GM21717 (cell line): Measurements from ENCODE around the gene C16orf96.

ENCODE experiments used
- ATAC-seq: cut with Tn5 transposase; IDR thresholded peaks from one replicate; pipeline ENCODE4 v1.9.1; 2021; ENCODE audit warnings: mild to moderate bottlenecking, moderate library complexity; ENCODE audit not compliant: unreplicated experiment

Gene C16orf96

DNA sequence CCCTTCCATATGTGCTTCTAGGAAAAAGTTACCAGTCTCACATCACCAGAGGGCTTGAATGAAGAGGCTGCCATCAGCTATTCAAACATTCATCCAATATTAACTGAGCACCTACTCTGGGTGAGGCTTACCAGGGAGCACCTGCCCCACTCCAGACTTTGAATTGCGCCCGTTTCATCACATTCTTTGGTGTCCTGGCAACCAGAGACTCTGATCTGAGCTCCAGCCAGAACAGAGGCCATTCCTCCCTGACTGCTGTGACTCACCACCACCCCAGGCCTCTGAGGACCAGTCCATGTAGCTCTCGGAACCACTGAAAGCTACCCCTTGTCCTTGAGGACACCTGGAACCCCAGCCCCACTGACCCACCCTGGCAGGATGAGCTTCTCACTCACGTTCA lies at the start of gene C16orf96:
Gene C16orf96, plus strand, starts transcription at position 229 of the 400 bp plus-strand sequence. Its CDS starts 150 bp downstream, at position 379.
- no peak for ATAC-seq

DNA sequence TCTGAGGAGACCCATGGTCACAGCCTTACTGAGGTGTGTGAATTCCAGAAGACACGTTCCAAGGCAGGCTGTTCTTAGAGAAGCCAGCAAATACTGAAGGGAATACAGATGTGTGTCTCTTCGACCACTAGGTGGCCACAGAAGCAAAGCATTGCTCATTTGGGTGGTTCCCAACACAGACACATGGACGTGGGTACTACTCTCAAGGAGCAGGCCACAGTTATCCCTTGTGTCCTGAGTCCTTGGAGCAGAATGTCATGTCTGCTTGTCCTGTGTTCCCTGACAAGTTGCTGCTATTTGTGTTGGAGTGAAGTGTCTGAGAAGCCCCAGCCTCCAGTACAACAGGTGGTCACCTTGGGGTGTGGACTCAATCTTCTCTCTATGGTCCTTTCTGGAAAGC lies 49.7 kb upstream of the C16orf96 start:
- ATAC-seq: no peak

DNA sequence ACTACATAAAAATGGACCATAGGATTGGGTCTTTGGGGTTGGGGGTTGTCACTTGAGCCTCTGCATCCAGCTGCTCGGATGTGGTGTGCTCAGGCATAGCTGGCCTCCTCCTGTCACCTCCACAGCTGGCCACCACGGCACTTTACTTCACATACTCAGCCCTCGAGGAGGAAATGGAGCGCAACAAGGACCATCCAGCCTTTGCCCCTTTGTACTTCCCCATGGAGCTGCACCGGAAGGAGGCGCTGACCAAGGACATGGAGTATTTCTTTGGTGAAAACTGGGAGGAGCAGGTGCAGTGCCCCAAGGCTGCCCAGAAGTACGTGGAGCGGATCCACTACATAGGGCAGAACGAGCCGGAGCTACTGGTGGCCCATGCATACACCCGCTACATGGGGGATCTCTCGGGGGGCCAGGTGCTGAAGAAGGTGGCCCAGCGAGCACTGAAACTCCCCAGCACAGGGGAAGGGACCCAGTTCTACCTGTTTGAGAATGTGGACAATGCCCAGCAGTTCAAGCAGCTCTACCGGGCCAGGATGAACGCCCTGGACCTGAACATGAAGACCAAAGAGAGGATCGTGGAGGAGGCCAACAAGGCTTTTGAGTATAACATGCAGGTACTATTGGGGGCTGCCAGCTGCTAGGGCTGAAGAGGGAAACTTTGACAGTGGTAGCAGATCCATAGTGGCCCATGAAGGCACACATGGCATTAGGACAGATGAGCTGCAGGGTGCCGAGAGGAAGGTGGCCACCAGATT lies 48.4 kb upstream of the C16orf96 start:
- ATAC-seq: no peak

DNA sequence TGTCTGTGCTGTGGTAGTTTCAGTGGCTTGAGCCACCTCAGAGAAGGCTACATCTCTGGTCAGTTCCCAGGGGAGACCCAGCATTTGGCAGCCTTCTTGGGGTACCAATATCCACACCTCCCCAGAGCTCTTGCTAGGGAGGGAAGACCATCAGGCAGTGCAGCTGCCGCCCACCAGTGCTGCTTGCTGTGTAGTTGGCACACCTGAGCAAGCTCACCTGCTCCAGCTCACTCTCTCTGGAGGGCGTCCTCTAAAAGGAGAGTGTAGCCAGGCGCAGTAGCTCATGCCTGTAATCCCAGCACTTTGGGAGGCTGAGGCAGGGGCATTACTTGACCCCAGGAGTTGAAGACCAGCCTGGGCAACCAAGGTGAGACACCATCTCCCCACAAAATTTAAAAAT lies 47.3 kb upstream of the C16orf96 start:
- ATAC-seq: no peak

DNA sequence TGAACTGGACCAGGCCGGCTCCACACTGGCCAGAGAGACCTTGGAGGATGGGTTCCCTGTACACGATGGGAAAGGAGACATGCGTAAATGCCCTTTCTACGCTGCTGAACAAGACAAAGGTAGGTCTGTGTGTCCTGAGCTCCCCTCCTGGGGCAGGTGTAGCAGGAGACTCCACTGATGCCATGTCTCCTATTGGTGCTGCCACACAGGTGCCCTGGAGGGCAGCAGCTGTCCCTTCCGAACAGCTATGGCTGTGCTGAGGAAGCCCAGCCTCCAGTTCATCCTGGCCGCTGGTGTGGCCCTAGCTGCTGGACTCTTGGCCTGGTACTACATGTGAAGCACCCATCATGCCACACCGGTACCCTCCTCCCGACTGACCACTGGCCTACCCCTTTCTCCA lies 46.7 kb upstream of the C16orf96 start:
- no peak for ATAC-seq

DNA sequence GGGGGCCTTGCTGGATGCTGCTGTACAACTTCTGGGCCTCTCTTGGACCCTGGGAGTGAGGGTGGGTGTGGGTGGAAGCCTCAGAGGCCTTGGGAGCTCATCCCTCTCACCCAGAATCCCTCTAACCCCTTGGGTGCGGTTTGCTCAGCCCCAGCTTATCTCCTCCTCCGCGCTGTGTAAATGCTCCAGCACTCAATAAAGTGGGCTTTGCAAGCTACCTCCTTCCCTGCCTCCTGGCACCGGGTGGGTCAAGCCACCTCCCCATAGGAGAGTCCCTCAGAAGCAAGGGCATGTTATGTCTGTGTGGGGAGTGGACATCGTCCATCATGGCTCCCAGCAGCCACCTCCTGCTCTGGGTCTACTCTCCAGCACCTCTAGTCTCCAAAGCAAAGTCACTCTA lies 46.0 kb upstream of the C16orf96 start:
- ATAC-seq: no peak

DNA sequence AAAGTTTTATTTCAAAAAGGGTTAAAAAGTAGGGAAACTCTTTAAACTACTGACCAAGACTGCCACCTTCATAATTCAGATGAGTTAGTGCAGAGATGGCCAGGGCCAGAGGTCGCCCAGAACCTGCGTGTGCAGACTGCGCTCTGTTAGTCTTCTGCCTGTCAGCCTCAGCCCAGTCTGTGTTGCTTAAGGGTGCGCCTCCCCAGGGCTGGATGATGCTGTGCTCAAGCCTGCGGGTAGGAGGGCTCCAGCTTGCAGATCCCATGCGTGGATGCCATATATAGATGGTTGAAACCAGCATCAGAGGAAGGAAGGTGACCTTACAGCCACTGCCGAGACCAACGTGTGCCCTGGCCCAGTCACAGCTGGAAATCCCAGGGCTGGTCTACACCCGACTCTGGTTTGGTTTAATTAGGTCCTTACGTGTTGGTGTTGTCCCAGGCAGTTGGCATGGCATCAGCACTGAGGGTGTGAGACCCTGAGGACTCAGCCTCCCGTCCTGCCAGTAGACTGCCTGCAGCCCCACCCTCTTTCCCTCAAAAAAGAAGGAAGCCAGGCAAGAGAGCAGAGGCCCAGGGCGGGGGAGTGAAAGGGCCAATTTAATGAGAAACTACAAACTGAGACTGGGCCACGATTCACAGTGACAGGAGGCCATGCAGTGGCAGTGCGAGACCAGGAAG lies 45.3 kb upstream of the C16orf96 start:
- ATAC-seq: no peak

DNA sequence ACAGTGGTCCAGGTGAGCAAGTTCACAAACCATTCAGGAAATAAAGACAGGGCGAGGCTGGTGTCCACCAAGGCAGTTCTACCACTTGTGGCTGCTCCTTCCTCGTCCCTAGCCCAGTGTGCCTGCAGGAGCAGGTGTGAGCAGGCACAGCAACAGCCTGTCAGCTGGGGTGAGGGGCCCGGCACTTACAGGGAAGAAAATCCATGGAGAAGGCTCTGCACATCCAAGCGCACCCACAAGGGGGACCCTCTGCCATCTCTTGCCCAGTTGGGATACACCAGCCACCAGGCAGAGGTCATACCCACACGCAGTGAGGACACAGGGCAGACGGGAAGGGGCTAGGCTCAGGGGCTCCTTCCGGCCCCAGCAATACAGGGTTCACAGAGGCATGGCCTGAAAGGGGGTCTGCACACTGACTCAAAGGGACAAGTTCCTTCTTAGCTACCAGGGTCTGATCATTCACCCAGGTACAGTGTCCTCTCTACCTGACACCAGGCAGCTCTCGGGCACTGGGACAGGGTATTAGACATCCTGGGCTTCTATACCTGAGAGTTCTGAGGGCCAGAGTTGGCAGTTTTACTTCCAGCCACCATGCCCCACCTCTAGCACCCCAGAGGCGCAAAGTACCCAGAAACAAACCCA lies 44.6 kb upstream of the C16orf96 start:
- no peak for ATAC-seq

DNA sequence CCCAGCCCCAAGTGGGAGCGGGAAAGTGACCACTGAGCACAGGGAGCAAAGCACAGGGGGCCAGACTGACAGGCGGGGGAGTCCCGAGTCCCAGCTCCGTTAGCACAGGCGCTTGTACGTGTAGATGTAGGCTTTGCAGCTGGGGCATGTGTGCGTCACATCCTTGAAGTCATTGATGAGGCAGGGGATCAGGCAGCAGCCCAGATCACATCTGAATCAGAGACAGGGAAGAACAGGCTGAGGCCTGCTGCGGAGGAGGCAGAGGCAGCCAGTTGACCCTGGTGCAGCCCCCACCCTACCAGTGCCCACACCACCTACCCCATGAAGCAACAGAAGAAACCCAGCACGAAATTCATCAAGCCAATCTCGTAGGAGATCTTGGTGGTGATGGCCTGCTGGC lies 43.7 kb upstream of the C16orf96 start:
- ATAC-seq: no peak

DNA sequence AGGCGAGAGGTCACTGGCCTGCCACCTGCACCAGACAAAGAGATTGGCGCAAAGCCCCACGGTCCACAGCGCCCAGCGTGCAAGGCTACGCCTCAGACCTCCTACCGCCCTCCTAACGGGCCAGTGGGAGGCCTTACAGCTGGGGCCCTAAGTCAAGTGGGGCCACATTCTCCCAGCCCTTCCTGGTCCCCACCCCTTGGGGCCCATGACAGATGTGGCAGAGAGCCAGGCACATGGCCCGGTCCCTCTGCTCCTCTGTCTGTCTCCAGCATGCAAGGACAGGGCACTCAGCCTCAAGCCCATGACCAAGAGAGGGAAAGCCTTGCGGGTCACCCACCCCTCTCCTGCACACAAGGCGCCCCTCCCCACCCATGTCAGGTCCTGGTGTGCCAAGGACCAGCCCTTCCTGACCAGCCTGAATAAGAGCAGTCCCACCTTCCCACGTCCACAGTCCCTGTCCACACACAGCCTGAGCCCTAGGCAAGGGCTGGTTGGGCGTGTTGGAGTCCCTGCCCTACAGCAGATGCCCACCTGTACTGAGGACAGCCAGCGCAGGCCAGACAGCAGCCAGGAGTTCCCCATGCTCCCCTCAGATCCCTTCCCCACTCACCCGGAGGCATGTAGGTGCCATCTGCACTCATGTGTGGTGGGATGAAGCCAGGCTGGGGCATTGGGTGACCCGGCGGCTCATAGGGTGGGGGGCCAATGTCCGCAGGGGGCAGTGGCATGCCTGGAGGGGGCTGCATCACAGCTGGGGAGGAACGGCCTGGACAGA lies 42.9 kb upstream of the C16orf96 start:
- ATAC-seq: no peak

DNA sequence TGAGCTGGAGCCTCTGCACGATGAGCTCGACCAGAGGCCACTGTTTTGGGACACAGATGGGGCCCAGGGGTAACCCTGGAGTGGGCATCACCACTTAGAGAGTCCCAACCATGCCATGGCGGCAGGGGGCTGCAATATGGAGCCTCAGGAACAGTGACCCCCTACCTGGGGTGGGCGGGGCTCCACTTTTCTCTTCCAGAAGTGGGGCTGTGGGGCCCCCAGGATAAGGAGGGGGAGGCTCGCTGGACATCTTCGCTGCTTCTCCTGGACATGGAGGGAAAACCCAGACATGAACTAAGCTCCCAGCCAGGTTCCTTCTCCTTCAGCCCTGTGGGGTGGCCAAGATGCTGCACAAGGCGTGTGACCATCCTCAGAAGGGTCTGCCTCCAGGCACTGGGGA lies 42.3 kb upstream of the C16orf96 start:
- ATAC-seq: no peak

DNA sequence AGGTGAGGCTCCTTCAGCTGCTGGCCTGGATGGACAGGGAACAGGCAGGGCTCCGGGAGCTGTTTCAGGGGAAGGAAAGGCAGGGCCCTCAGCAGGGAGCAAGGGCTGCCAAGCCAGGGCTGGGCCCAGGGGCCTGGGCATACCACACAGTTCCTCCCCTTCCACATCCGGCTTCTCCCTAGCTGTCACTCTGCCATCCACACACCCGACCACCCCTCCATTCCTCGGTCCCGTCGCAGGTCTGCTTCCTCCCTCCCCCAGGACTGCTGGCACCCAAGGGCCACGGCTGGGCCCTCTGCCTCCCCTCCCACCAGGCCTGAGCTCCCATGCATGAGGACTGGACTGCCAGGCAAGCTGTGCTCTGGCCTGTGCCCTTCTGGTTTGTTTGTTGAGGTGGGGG lies 41.5 kb upstream of the C16orf96 start:
- ATAC-seq: no peak

DNA sequence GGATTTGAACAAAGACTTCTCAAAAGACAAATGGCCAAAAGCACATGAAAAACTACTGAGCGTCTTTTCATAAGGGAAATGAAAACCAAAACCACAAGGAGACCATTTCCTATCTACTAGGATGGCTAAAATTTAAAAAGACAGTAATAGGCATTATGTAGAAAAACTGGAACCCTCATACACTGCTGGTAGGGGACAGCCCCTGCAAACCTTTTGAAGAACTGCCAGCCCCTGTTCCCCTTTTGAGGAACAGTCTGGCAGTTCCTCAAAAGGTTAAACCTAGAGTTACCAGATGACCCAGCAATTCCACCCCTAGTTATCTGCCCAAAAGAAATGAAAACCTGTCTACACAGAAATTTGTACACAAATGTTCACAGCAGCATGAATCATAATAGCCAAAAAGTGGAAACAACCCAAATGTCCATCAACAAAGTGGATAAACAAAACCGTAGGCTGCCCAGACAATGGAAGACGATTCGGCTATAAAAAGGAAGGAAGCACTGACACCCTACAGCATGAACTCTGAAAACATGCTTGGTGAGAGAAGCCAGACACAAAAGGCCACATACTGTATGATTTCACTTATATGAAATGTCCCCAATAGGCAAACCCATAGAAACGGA lies 40.4 kb upstream of the C16orf96 start:
- no peak for ATAC-seq

DNA sequence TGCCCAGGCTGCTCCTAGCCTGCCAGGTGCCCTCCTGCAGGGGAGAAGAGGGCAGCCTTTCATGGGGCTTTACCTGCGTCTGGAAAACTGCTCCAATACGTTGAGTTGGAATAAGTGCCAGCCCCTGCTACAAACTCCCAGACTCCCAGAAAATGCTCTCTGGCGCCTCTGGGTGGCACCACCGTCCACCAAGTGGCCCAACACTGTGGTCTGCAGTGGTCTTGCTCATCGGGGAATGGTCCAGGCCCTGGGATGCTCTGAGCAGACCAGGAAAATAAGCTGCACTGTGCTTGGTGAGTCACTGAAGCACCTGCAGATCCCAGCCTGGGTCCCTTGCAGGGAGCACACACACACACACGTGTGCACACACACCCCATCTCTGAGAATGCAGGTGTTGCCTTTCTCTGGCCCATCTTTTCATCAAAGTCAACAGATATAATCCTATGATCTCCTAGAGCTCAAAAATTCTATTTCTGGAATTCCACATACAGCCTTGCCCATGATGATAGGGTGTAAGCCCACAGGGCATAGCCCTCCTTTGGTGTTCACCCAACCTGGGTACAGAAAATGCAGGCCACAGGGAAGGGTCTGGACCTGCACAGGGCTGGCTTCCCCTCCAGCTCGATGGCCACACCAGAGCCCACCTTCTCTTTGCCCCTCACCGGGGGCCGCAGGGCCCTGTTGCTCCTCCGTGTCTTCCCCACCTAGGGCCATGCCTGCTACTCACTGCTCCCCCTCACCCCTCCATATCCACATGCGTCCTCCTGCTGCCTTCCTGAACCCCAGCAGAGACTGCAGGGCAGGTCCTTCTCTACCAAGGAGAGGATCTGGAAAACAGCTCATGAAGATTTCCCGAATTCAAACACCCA lies 38.1 kb upstream of the C16orf96 start:
- no peak for ATAC-seq

DNA sequence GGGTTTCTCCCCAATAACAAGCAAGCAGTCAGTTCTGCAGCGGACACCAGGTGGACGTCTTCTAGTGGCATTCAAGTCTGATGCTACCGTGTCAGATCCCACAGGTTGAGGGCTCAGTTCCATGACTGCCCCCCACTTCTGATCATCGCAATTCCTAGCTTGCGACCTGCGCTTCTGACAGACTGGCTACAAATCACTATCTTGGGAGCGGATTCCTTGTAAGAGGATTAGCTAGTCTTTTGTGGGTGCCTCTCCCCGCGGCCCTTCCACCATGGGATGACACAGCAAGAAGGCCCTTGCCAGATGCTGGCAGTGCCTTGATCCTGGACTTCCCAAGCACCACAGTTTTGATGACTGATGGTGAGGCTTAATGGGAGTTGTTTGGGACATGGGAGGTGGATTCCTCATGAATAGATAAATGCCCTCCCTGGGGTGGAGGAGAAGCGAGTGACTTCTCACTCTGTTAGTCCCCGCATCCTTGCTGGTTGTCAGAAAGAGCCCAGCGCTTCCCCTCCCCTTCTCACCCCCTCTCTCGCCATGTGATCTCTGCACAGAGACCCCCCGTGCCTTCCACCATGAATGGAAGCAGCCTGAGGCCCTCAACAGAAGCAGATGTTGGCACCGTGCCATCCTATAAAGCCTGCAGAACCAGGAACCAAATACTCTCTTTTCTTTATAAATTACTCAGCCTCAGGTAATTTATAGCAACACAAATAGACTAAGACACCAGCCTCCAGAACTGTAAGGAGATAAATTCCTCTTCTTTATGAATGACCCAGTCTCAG lies 36.7 kb upstream of the C16orf96 start:
- no peak for ATAC-seq

DNA sequence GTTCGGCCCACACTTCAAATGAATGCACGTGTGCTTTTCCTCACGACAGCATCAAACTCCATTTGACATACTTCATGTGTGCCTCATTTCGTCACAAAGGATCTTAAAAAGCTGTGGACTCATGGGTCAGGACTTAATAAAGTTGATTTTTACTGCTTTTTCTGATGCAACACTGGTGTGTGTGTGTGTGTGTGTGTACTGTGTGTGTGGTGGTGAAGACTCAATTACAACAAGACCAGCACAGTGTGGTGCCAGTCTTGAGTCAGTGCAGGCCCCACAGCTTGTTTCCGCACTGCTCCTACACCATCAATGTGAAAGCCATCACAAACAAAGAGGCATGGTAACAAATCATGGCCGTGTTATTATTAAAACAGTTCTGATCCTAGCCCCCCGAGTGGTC lies 35.2 kb upstream of the C16orf96 start:
- no peak for ATAC-seq

DNA sequence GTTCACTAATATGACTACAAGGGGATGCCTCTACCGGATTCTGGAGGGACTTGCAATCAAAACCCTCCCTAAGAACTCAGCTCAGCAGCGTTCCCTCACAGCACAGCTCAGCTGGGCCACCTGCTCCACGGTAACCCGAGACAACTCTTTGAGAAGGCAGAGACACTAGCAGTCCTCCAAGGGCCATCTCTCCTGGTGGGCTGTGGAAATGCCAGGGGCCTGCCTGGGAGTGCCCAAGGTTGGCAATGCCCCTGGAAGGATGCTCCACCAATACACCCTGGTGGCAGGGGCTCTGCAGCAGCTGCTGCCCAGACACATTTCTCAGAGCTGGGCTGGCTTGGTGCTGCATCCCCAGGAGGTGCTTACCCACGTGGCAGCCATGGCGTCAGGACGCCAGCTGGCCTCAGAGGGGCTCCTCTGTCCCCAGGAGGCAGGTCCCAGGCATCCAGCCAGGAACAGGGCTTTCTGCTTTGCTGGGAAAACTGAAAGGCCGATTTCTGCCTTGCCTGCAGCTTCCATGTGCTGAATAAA lies 34.0 kb upstream of the C16orf96 start:
- no peak for ATAC-seq

DNA sequence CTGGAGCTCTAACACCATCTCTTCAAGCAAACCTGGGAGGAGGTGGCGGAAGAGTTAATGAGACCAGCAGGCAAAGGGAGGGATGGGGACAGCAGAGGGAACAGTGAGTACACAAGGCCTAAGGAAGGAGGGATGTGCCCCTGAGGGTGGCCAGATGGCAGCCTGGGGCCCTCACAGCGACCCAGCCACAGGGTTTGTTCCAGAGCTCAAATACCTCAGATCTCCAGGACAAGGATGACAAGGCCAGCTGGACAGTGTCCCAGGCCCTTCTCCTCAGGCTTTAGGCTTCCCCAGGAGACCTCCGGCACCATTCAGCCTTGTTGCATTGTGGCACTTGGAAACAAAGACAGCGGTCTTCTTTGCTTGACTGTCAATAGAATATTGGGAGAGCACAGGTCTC lies 32.5 kb upstream of the C16orf96 start:
- no peak for ATAC-seq

DNA sequence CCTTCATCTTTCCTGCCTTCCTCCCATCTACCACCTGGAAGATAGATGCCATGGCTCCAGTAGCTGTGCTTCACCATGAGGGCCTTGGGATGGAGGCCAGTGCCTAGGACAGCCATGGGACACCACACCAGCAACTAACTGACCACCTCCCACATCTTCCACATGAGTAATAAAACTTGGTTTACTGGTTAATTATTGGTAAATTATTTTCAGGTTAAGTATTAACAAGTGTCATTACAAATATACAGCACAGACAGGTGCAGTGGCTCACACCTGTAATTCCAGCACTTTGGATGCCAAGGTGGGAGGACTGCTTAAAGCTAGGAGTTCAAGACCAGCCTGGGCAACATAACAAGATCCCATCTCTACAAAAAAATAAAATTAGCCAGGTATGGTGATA lies 31.6 kb upstream of the C16orf96 start:
- no peak for ATAC-seq
